ENCODE measurements around the gene FSTL3.

DNA sequence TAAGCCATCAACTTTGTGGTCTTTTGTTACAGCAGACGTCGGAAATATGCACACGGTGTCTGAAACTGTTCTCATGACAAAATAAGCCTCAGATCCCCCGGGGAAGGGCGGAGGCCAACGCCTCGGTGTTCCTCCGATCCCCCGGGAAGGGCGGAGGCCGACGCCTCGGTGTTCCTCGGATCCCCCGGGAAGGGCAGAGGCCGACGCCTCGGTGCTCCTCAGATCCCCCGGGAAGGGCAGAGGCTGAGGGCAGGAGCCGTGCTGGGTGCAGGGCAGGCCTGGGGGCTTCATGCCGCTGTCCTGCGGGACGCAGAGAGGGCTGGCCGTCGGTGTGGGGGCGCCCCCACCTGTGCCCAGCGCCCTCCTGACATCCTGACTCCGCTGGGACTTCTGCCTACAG, 31.8 kb upstream of the FSTL3 start:
- TF ChIP-seq POLR2A (IDR thresholded peaks at IDR 0.05) (no peak), EP300 (IDR thresholded peaks at IDR 0.05) (no peak)
- TF ChIP-seq, protein P1, sequence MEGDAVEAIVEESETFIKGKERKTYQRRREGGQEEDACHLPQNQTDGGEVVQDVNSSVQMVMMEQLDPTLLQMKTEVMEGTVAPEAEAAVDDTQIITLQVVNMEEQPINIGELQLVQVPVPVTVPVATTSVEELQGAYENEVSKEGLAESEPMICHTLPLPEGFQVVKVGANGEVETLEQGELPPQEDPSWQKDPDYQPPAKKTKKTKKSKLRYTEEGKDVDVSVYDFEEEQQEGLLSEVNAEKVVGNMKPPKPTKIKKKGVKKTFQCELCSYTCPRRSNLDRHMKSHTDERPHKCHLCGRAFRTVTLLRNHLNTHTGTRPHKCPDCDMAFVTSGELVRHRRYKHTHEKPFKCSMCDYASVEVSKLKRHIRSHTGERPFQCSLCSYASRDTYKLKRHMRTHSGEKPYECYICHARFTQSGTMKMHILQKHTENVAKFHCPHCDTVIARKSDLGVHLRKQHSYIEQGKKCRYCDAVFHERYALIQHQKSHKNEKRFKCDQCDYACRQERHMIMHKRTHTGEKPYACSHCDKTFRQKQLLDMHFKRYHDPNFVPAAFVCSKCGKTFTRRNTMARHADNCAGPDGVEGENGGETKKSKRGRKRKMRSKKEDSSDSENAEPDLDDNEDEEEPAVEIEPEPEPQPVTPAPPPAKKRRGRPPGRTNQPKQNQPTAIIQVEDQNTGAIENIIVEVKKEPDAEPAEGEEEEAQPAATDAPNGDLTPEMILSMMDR (IDR thresholded peaks at IDR 0.05) = no peak
